ENCODE measurements around the gene CACNA1C. TPM values are rescaled to one million over a fixed set of nuclear protein-coding genes. Genes with fewer than 3 reads are reported as not detected.

Gene CACNA1C
- total RNA-seq, 1 experiment from 2014 or later = 1.1 TPM

DNA sequence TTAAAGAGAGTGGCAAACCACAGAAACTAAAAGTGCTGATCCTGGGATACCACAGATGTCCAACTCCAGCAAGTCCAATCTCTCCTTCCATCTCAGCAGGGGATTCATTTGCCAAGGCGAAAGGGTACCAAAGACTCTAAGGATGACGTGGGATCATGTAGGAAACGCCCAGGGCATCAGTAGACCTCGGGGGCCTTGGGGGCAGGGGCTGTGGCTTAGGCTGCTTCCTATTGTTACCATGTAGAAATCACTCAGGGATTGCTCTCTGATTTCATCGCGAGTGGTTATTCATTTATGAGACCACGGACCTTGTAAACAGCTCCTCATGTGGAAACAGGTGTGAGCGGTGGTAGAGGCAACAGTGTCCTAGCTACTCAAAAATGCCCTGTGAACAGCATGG, 592.7 kb downstream of the CACNA1C start:
- Histone ChIP-seq H2BK20ac (ENCODE audit: low read depth, low read length, poor library complexity, severe bottlenecking) (no peak overlapping the region), H3K14ac (ENCODE audit: insufficient read depth, low read length) (no peak overlapping the region), H4K91ac (ENCODE audit: insufficient read length, low read depth, low read length) (no peak overlapping the region), H3K9ac (ENCODE audit: extremely low read depth, insufficient read length, low read length) (no peak overlapping the region), H3K79me1 (ENCODE audit: insufficient read depth, low read depth, low read length, poor library complexity, severe bottlenecking) (no peaks in the 10 kb centered on the region), H4K20me1 (ENCODE audit: control insufficient read depth, insufficient read depth, insufficient read length) (no peaks in the 10 kb centered on the region), H2AK5ac (ENCODE audit: insufficient read length, low read length) (no peak overlapping the region), H3K4me2 (ENCODE audit: insufficient read depth, insufficient read length, low read length) (no peak overlapping the region), H3K79me2 (ENCODE audit: insufficient read depth, low read length) (no peaks in the 10 kb centered on the region), H3K4me1 (ENCODE audit: insufficient read depth, low read length) (peaks cover 5% of the 10 kb centered on the region; the same call in 1 of the 2 replicates), H3K23me2 (ENCODE audit: insufficient read length, low read depth, low read length, poor library complexity, severe bottlenecking) (no peaks in the 10 kb centered on the region), H2BK15ac (ENCODE audit: low read depth, low read length) (no peak overlapping the region), H4K5ac (ENCODE audit: insufficient read length, low read depth, low read length) (no peak overlapping the region), H3T11ph (ENCODE audit: low read length) (no peak overlapping the region), H3K23ac (ENCODE audit: insufficient read length, low read depth, low read length) (no peak overlapping the region), H2BK12ac (ENCODE audit: insufficient read length, low read depth, low read length) (no peak overlapping the region), H2BK120ac (ENCODE audit: low read depth, low read length, poor library complexity, severe bottlenecking) (no peak overlapping the region), H4K8ac (replicated peaks; ENCODE audit: insufficient read length, low read depth, low read length) (no peak overlapping the region), H2BK5ac (ENCODE audit: insufficient read length, low read length) (no peak overlapping the region), H3K9me3 (ENCODE audit: control insufficient read depth, low read depth, low read length) (no peaks in the 10 kb centered on the region), H3K27me3 (ENCODE audit: insufficient read depth, low read length) (no peaks in the 10 kb centered on the region; the same call in 1 of the 2 replicates), H3K4ac (ENCODE audit: low read depth, low read length) (no peak overlapping the region), H2AFZ (ENCODE audit: low read length) (no peak overlapping the region), H3K27ac (ENCODE audit: insufficient read length, low read depth, low read length) (no peak overlapping the region), H3K56ac (ENCODE audit: insufficient read length, low read depth, low read length) (no peak overlapping the region), H3K18ac (ENCODE audit: insufficient read length, low read depth, low read length) (no peak overlapping the region)
- Mint-ChIP-seq H3K9me3 (no peaks in the 10 kb centered on the region; a peak in 2 of 5 replicates), H3K4me1 (peaks cover 23% of the 10 kb centered on the region in 2 experiments), H3K36me3 (ENCODE audit: insufficient read depth in 1 of 3, low read depth in 3 of 3) (no peaks in the 10 kb centered on the region; a peak in 2 of 7 replicates), H3K27me3 (ENCODE audit: low read depth) (peaks cover 7% of the 10 kb centered on the region), H3K27ac (no peak overlapping the region), H3K4me3 (no peak overlapping the region)
- DNase-seq = no peak
- TF ChIP-seq, protein P1, sequence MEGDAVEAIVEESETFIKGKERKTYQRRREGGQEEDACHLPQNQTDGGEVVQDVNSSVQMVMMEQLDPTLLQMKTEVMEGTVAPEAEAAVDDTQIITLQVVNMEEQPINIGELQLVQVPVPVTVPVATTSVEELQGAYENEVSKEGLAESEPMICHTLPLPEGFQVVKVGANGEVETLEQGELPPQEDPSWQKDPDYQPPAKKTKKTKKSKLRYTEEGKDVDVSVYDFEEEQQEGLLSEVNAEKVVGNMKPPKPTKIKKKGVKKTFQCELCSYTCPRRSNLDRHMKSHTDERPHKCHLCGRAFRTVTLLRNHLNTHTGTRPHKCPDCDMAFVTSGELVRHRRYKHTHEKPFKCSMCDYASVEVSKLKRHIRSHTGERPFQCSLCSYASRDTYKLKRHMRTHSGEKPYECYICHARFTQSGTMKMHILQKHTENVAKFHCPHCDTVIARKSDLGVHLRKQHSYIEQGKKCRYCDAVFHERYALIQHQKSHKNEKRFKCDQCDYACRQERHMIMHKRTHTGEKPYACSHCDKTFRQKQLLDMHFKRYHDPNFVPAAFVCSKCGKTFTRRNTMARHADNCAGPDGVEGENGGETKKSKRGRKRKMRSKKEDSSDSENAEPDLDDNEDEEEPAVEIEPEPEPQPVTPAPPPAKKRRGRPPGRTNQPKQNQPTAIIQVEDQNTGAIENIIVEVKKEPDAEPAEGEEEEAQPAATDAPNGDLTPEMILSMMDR (conservative IDR thresholded peaks at IDR 0.05) = no peak
- no CpG with 5 or more reads among the region's 8 CpGs for WGBS (ENCODE audit: extremely low coverage, insufficient read length, low lambda C conversion rate)

All from H9 (cell line).